ENCODE data around the gene CYP3A5.

- TF ChIP-seq CTCF (optimal IDR thresholded peaks at IDR 0.05 in 1 of 3, IDR thresholded peaks at IDR 0.05 in 1 of 3, conservative IDR thresholded peaks at IDR 0.05 in 1 of 3; ENCODE audit: extremely low read depth in 1 of 3, insufficient read depth in 2 of 3, low read length in 3 of 3) = no peak
- TF ChIP-seq EZH2 (IDR thresholded peaks at IDR 0.05; ENCODE audit: low read length) = no peak
Measured at GRCh38 chr7:99709260-99709659, 29.5 kb upstream of the CYP3A5 start.

Measured in keratinocyte (primary cell).